ENCODE data around the gene TP53I11.
A peak's percentile ranks its signal among the peaks of the same experiment; 100 is the strongest.

Gene TP53I11

DNA sequence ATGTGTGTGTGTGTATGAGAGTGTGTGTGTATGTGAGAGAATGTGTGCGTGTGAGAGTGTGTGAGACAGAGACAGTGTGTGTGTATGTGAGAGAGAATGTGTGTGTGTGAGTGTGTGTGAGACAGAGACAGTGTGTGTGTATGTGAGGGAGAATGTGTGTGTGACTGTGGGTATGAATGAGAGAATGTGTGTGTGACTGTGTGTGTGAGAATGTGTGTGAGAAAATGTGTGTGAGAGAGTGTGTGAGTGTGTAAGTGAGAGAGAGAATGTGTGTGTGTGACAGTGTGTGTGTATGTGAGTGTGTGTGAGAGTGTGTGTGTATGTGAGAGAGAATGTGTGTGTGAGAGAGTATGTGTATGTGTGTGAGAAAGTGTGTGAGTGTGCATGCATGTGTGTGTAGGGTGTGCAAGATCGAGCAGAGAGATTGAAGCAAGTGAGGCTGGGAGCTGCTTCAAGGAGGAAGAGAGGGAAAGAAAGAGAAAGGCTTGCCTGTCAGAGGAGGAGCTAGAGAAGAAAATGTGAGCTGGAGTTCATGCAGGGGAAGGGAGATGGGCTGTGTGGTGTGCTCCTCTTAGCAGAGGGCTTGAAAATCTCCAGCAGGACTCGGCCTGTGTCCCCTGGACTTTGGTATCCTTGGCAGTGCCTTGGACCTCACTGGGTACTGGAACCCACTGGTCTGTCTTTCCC, 27.7 kb upstream of the TP53I11 start:
- DNase-seq, result no peak

DNA sequence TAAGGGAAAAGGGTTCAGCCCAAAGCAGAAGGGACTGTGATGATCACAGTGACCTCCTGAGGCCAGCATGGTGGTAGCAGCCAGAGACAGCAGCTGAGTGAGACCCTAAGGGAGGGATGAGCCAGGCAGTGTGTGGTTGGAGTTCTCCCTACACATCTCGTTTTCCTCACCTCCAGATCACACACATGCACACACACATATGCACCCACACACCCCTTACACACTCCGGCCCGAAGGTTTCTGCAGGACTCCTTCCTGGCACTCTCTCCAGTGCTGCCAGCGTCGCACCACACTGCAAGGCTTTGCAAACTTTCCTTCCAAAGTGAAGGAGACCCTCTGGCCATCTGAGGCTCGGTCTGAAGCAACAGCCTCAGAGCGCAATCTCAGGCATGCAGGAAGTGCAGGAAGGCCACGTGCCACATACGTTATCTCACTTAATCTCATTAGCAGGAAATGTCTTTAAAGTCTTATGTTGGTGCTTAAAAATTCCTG, 26.9 kb upstream of the TP53I11 start:
- DNase-seq, result peak; percentile 30

DNA sequence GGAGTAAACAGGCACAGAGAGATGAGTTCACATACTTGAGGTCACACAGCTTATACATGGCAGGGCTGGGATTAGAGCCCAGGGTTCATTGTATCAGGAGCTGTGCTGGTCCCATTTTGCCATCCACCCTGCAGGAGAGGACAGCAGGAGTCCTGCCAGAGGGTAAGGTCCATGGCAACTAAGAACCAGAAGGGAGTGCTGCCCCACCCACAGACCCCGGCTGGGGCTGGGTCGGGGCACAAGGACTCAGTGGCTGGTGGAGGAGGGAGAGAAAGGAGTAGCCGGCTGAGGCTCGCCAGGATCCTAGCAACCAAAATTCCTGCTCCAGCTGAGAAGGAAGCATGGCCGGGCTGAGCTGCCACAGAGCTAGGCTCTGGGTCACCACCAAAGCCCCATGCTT, 25.9 kb upstream of the TP53I11 start:
- no peak for DNase-seq

DNA sequence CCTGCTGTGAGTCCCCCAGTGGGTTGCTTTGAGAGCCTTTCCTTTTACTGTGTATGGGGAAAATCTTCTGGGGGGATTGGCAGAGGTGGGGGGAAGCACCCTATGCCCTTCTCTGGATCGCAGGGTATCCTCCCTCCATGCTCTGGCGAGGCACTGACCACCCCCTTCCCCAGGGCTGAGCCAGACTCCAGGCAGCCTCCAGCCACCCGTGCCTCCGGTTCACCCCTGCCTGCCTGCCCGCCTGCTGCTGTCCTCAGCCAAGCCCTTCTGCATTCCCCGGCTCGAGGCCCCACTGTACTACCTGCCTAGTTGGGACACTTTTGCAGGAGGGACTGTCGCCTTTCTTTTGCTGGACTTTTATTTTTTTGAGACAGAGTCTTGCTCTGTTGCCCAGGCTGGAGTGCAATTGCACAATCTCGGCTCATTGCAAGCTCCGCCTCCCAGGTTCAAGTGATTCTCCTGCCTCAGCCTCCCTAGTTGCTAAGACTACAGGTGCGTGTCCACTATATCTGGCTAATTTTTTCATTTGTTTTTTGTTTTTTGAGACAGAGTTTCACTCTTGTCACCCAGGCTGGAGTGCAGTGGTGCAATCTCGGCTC, 23.8 kb upstream of the TP53I11 start:
- no peak for DNase-seq

DNA sequence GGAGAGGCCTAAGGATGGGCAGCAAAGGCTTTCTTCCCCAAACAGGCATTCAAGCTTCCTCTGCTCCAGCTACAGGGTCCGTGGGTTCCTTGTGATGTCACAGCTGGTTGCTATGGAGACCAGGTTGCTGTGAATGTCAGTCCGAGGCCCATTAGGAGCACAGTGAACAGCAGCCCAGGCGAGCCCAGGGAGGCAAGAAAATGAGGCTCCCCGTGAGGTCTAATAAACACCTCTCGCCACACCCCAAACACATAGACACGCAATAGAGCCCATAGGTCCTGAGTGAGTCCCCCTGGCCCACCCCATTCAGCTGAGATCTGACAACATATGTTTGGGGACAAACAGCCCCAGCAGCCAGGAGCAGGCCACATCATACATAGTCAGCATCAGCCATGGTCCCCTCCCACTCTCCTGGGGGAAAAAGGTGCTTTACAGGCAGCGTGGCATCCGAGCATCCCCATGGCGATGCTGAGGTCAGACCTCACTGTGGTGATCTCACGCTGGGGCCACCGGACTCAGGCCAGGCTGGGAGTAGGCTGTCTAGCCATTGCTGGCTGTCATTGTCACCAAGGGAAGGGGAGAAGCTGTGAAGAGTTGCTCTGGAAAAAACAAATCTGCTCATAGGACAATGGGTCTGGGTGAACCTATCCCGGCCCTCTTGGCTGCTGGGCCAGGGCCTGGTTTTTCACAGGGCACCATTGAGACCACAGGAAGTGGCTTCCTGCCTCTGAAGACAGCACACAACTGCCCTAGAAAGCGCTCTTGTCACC, 23.1 kb upstream of the TP53I11 start:
- no peak for DNase-seq

DNA sequence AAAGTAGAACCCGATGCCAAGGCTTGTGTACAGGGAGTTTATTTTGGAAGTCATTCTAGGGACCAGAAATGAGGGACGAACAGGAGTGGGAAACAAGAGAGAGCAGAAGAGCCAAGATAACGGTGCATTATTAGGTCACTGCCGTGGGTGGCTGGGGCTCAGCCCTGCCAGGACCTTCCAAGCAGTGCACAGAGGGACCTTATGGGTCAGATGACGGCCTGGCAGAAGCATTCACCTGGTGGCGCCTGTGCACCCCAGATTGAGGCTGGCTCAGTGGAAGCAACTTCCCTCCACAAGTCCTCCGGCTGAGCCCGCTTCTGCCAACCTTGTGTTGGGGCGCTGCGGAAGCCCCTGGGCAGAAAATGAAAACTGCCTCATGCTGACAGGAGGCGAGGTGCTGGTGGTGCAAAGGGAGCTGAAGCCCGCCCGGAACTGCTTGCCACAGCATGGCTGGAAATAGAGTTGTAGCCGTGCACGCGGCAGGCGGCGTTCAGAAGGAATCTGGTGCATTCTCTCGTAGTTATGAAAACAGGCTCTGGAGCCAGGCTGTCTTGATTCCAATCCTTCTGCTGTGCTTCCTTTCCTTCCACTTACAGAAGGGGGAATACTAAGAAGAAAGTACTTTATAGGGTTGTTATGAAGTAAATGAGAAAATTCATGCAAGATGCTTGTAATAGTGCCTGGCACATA, 22.2 kb upstream of the TP53I11 start:
- DNase-seq, result no peak

DNA sequence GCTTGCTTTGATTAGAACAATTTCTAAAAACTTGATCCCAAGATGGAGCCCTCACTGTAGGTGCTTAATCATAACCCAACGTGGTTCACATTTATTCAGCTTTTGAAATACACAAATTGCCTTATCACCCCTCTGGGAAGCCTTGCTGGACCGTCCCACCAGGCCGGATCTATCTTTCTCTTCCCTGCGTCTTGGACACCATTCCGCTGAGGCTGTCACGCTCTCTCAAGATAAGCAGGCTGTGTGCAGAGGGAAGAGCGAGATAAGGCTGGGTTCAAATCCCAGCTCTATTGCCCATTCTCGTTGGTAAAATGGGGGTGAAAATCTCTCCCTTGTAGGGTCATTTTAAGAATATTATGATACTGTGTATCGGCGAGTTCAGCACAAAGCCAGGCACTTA, 20.5 kb upstream of the TP53I11 start:
- no peak for DNase-seq

DNA sequence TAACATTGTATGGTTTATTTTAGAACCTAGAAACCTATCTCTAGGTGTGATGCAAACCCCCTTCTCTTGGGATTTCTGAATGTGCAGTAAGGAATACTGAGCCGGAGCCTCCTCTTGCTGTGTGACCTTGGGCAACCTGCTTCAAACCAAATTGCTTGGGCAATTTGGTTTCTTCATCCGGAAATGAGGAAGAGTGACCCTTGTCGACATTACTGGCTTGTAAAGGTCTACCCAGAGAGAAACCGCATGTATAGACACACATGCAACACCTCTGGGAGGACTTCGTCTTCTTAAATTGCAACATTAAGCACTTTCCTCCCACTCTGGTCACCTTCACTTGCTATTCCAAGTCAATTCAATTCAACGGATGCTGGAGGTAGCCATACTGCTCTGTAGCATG, 19.6 kb upstream of the TP53I11 start:
- DNase-seq, result no peak

DNA sequence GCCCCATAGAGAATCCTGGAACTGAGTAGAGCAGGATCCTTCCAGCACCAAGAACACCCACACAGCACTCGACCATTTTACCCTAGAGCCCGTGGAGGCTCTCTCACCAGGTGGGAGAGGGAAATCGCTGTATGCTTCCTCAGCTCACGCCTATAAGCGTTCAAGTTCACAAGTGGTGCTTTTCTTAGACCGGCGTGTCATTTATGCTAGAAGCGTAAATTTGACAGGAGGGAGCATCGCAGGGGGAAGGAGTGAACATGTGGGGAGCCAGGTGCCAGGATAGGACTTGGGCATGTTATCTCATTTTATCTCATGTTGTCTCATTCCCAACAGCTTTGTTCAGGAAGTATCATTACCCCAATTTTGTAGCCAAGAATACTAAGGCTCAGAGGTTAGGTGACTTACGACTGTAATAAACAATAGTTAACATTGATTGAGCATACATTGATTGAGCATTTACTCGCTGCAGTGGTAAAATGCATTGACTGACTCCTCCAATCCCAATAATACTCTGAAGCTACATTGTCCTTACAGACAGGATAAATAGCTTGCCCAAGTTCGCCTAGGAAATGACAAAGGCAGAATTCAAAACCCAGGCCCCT, 19.1 kb upstream of the TP53I11 start:
- DNase-seq, result no peak

DNA sequence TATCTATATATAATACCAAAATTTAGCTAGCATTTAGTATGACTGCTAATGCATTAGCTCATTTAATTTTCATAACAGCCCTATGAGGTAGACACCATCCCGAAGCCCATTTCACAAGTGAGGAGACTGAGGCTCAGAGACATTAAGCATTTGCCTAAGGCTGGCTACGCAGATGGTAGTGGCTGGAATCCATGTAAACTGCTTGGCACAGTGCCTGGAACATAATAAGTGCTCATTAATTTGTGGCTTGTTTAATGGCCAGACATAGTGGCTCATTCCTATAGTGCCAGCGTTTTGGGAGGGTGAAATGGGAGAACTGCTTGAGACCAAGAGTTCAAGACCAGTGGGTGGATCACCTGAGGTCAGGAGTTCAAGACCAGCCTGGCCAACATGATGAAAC, 17.8 kb upstream of the TP53I11 start:
- no peak for DNase-seq

DNA sequence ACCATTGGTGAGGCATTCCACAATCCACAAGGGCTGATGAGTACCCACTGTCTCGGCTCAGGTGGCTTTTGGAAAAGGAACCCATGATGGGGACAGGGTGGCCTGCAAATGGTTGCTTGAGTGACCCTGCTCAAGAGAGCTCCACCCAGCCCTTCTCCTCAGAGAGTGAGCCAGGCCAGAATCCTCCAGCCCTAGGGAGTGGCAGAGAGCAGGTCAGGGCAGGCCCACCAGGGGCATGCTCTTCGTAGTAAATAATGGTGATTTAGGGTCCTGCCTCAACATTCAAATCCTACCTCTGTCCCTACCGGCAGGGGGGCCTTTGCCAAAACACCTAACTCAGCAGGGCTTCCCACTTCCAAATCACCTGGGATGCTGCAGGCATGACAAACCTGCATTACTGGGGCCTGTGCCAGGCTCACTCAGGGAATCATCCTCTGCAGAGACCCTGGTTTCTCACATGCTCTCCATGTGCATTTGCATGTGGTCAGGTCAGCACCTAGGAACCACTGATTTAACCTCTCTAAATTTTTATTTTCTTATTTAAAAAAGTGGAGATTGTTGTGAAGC, 17.3 kb upstream of the TP53I11 start:
- no peak for DNase-seq

DNA sequence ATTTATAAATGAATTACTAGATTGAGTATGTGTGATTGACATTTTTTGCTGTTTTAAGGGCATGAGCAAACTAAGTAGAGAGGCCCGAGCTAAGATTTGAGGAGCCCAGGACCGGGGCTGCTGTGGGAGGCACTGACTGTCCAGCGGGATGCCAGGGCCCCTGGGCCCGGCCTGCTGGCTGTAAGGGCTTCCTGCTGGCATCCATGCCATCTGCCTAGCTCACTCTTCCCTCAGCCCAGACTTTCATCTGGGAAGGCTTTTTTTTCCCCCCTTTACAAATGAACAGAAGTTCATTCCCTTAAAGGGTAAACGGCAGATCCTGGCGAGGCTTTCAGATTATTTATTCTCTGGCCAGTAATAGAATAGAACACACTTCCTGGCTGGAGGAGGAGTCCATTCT, 16.0 kb upstream of the TP53I11 start:
- DNase-seq, result no peak

DNA sequence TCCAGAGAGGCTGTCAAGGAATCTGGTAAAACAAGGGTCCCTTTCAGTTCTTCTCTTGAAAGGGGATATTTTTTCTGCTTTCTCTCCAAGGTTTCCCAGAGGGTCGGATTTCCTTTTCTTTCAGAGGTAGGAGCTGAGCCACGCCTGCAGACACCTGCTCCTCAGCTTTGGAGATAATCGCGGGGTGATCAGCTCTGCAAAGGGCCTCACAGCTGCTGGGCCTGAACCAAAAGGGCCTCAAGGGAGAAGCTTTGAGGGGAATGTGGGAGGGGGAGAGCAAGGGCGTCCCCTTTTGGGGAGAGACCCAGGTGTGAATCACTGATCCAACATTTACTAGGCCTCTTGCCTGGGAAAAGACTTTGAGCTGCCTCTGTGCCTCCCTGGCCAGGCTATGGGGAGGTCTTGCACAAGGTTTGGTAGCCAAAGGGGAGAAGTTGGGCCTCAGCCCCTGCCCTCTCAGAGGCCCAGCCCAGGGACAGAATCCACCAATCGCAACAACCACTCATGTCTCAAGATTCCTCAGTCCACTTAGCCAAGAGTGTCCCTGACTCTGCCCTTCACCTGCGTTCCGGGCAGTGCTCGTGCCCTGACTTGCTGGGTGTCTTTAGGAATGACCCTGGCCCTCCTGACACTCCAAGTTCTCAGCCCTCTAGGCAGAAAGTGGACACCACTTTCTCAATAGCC, 14.0 kb upstream of the TP53I11 start:
- DNase-seq, result no peak

DNA sequence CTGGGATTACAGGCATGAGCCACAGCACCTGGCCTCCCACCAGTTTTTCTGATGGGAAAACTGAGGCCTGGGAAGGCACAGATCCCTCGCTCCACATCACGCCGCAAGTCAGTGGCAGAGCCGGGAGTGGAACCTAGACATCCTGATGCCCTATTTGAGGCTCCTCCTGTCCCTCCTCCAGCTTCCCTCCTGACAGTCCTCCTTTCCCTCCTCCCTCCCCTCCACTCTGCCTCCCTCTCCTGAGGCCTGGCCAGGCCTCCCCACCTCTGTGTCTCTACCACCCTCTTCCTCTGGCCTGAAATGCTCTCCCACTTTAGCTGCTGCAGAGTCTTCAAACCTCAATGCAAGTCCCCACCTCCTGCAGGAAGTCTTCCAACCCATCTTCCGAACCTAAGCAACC, 13.3 kb upstream of the TP53I11 start:
- DNase-seq, result no peak

DNA sequence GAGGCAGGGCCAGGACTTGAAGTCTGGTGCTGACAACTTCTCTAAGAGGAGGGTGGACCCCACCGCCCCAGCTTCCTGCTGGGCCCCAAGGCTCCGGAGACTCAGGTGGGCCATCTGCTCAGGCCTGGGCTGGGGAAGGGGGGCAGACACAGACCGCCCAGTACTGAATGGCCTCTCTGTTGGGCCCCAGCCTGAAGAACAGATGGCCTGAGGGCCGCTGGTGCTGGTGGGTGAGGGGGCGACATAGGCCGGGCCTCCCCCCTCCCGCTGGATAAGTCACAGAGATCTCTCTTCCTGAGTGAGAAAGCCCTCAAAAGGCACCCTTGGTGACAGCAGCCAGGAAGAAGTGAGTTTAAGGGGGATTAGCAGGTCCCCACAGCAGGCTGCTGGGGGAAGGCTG, 12.5 kb upstream of the TP53I11 start:
- no peak for DNase-seq

DNA sequence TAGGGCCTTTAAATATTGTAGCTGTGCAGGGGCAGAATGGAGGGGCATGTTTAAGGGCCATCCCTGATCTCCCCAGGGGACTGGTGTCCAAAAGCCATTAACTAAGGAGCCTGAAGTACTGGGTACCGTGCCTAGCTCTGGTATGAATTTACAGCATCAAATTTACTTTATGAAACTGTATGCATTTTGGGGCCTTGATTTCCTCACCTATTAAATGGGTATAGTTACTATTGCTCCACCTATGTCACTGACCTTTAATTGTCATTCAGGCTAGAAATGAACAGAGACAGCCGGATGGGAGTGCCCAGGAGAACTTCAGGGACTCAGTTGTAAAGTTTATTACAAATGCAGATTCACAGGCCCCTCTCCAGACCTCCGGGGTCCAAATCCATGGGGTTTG, 11.8 kb upstream of the TP53I11 start:
- no peak for DNase-seq

DNA sequence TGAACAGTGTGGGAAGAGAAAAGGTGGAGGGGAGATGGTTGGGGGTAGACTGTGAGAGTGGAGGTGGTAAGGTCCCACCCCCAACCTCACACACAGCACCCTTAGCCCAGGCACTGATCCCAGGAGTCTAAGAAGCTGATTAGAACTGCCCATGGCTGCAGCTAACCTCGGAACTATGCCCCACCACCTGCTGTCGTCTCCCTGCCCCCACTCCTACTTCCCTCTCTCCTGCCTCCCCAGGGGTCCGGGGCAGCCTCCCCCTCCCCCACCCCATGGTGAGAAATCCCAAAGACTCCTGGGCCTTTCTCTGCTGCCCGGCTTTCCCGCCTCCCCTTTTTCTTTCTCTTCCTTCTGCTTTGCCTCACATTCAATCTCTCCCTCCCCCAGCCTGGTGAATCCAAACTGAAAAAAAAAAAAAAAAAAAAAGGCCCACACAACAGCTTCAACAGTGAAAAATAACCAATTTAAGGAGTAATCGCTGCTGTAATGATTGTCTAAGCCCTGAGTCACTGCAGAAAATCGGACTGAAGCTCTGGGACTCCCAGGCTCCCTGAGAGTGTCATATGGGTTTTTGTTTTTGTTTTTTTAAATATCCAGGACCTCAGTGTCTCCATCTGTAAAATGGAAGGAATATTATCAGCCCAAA, 9.6 kb upstream of the TP53I11 start:
- DNase-seq, result no peak

DNA sequence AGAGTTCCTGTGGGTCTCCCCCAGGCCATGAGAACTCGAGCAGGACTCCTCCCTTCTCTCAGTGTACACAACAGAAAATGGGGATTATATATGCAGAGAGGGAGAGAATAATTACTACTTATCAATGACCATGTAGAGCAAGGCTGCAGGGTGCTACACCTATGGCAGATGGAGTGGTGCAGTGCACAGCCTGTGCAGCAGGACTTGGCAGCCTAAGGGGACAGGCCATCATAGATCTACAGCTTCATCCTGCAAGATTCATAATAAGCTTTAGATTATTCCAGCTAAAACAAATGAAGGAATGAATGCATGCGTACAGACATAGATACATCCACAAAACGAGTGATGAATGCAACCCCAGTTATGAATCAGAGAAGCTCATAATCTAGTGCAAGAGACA, 8.4 kb upstream of the TP53I11 start:
- DNase-seq, result no peak

DNA sequence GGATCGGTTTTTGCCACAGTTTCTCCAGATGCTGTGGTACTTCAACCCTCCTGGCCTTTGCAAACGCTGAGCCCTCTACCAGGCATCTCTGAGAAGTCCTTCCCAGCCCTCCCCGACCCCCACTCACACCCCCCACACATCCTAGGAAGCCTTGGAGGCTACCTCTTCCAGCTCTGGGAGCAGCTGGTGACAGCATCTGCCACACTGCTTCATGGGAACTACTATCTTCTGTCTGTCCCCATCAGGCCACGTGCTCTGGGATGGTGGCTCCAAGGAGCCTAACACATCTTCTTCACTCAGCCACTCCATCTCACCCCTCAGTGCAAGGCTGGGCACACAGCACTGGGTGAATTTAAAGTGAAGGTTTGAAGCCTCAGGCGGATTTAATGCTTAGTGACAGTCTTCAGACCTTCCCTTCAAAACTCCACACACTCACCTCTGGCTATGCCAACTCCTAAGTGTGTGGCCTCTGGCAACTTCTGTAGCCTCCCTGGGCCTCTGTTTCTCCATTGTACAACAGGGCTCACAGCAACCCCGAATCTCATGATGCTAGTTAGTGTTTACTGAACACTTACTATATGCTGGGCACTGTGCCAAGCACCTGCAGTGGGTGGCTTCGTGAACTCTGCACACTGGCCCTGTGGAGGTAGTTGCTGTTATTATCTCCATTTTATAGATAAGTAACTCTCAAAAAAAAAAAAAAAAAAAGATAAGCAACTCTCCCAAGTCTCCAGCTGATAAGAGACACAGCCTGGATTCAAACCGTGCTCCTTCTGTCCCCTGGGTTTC, 7.3 kb upstream of the TP53I11 start:
- DNase-seq, result no peak

DNA sequence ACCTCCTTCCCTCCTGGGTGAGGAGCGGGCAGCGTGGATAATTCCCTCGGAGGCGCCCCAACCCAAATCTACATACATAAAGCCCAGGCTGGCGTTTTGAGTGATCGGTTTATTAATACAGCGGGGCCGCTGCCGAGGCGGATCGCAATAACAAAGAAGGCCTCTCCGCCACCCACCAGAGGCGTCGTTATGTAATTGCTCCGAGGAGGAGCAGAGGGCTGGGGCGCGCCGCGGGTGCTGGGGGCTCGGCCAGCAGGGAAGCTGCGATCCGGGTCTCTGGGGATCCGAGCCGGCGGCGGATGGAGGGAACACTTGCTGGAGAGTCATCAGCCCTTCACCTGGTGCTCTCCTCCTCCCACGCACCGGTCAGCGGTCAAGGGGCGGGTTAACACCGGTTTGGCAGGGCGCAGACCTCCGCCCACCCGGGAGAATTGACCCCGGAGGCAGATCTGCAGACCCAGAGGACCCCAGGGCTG, 6.4 kb upstream of the TP53I11 start:
- DNase-seq, result no peak

All from CD4-positive, alpha-beta T cell treated with Interleukin-12 subunit alpha and Interleukin-12 subunit beta, for 1 hour (primary cell).